ENCODE results near the gene AGAP1. TPM values are rescaled to one million over a fixed set of nuclear protein-coding genes. Genes with fewer than 3 reads are reported as not detected.

The AGAP1 gene
- total RNA-seq, 4 donors from 2014 or later: 5.3 to 30.6 (median 19.2) TPM

DNA sequence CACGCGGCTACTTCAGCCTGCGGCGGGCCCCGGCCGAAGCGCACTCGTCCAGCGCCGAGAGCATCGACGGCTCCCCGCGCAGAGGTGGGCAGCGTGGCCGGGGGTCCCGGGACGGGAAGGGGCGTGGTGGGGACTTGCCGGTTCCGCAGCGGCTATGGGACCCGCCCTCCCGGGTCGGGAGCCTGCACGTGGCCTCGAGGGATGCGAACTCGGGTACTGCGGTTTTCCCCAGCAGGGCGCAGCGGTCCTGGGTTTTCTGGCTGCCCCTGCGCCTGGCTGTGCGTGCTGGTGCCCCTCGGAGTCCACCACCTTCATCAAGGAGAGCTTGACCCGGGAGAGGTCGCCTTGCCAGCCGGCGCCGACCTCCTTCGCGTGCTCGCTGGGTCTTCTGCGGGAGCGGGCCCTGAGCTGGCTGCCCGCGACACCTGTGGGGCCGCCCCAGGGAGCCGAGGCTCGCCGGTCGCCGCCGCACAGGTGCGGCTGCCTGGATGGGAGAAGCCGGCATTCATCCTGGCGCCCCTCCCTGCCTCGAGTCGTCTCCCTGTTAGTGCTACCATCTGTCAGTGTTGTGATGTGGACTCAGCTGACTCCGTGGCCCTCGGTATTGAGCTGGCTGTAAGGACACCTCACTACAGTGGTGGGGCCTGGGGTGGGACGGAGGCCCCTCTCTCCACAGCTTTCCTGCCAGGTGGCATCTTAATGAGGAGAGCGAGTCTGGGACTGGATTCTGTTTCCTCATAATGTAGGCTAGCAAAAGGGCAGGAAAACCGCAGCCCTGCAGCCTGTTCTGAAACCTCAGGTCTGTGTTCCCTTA lies 177.3 kb downstream of the AGAP1 start:
- DNase-seq: no peak
- Histone ChIP-seq H3K36me3 (no peaks in the 10 kb centered on the region), H3K27me3 (no peaks in the 10 kb centered on the region), H3K4me3 (peak overlapping the region; percentile 19 to 51), H3K4me1 (peaks cover 0 to 11% of the 10 kb centered on the region in 2 donors), H3K27ac (no peak overlapping the region), H3K9me3 (no peaks in the 10 kb centered on the region)
- intact Hi-C loops (cut with DNase I; ENCODE audit: low total_unique reads): loop anchor here (2.0 kb wide), 1 partner anchor 76 kb away; no protein-coding TSS in a partner anchor
- TF ChIP-seq POLR2A (IDR thresholded peaks at IDR 0.05): no peak
- no peak for TF ChIP-seq CTCF (IDR thresholded peaks at IDR 0.05)

GRCh38 chr2:235672720-235673119 lies 178.9 kb downstream of the AGAP1 start:
- Histone ChIP-seq H3K9me3 (no peaks in the 10 kb centered on the region), H3K27me3 (no peaks in the 10 kb centered on the region), H3K4me1 (peaks cover 0 to 11% of the 10 kb centered on the region in 2 donors), H3K36me3 (no peaks in the 10 kb centered on the region), H3K27ac (no peak overlapping the region), H3K4me3 (no peak overlapping the region)
- no peak for DNase-seq
- intact Hi-C loops (cut with DNase I; ENCODE audit: low total_unique reads): no loop called here
- TF ChIP-seq POLR2A (IDR thresholded peaks at IDR 0.05) (no peak), CTCF (IDR thresholded peaks at IDR 0.05) (no peak)

- H3K36me3 ChIP-seq: no peaks in the 10 kb centered on the region
- no peak for DNase-seq
- TF ChIP-seq POLR2A (IDR thresholded peaks at IDR 0.05): no peak
- TF ChIP-seq CTCF (IDR thresholded peaks at IDR 0.05): no peak
- no peak overlapping the region for H3K27ac ChIP-seq
- H3K27me3 ChIP-seq: no peaks in the 10 kb centered on the region
- no peaks in the 10 kb centered on the region for H3K9me3 ChIP-seq
- intact Hi-C loops (cut with DNase I; ENCODE audit: low total_unique reads): no loop called here
- peaks cover 0 to 11% of the 10 kb centered on the region in 2 donors for H3K4me1 ChIP-seq
- no peak overlapping the region for H3K4me3 ChIP-seq
These were observed 180.3 kb downstream of the AGAP1 start for GRCh38 chr2:235674146-235674545.

- Histone ChIP-seq H3K4me3 (no peak overlapping the region), H3K27me3 (no peaks in the 10 kb centered on the region), H3K36me3 (no peaks in the 10 kb centered on the region), H3K27ac (no peak overlapping the region), H3K4me1 (peaks cover 0 to 11% of the 10 kb centered on the region in 2 donors), H3K9me3 (no peaks in the 10 kb centered on the region)
- intact Hi-C loops (cut with DNase I; ENCODE audit: low total_unique reads): no loop called here
- no peak for TF ChIP-seq CTCF (IDR thresholded peaks at IDR 0.05)
- no peak for TF ChIP-seq POLR2A (IDR thresholded peaks at IDR 0.05)
- DNase-seq: no peak
These were observed 181.0 kb downstream of the AGAP1 start for GRCh38 chr2:235674812-235675211.

- TF ChIP-seq POLR2A (IDR thresholded peaks at IDR 0.05): no peak
- no peak for TF ChIP-seq CTCF (IDR thresholded peaks at IDR 0.05)
- intact Hi-C loops (cut with DNase I; ENCODE audit: low total_unique reads): no loop called here
- no peak overlapping the region for H3K27ac ChIP-seq
- no peak overlapping the region for H3K4me3 ChIP-seq
- H3K36me3 ChIP-seq: no peaks in the 10 kb centered on the region
- no peak for DNase-seq
- H3K27me3 ChIP-seq: no peaks in the 10 kb centered on the region
- H3K4me1 ChIP-seq: peaks cover 0 to 4% of the 10 kb centered on the region in 2 donors
- no peaks in the 10 kb centered on the region for H3K9me3 ChIP-seq
These were observed 182.1 kb downstream of the AGAP1 start for GRCh38 chr2:235675678-235676535.

Data from uterus (tissue), 4 donors.